GM18502 (cell line): ENCODE data around the gene HIGD1A.
A peak's percentile ranks its signal among the peaks of the same experiment; 100 is the strongest.

Experiments
- ATAC-seq: cut with Tn5 transposase; IDR thresholded peaks from one replicate; pipeline ENCODE4 v1.9.1; 2021; ENCODE audit warnings: mild to moderate bottlenecking; ENCODE audit not compliant: unreplicated experiment, poor library complexity

HIGD1A gene

GRCh38 chr3:42804106-42804830 lies at the start of gene HIGD1A:
HIGD1A (minus strand) TSS chr3:42804490; CDS start chr3:42794253, 10,237 bp downstream.
- peak; percentile 99 for ATAC-seq

- no peak for ATAC-seq
Measured at GRCh38 chr3:42853739-42854302, 49.5 kb upstream of the HIGD1A start.

- no peak for ATAC-seq
Measured at GRCh38 chr3:42853056-42853455, 48.8 kb upstream of the HIGD1A start.

- ATAC-seq = no peak
Measured at GRCh38 chr3:42852441-42852840, 48.2 kb upstream of the HIGD1A start.

- no peak for ATAC-seq
Measured at GRCh38 chr3:42851228-42851834, 47.0 kb upstream of the HIGD1A start.

GRCh38 chr3:42850263-42850662 lies 46.0 kb upstream of the HIGD1A start:
- ATAC-seq = no peak

GRCh38 chr3:42849017-42849416 lies 44.7 kb upstream of the HIGD1A start:
- no peak for ATAC-seq

- ATAC-seq = no peak
Measured at GRCh38 chr3:42847731-42848130, 43.4 kb upstream of the HIGD1A start.

GRCh38 chr3:42846685-42847522 lies 42.6 kb upstream of the HIGD1A start:
- ATAC-seq = peak; percentile 62

- ATAC-seq = no peak
Measured at GRCh38 chr3:42844815-42845214, 40.5 kb upstream of the HIGD1A start.

- no peak for ATAC-seq
Measured at GRCh38 chr3:42844412-42844713, 40.1 kb upstream of the HIGD1A start.

GRCh38 chr3:42843713-42844411 lies 39.6 kb upstream of the HIGD1A start:
- ATAC-seq = no peak

GRCh38 chr3:42841332-42841731 lies 37.0 kb upstream of the HIGD1A start:
- ATAC-seq = no peak

GRCh38 chr3:42839616-42840015 lies 35.3 kb upstream of the HIGD1A start:
- peak; percentile 90 for ATAC-seq

- ATAC-seq = no peak
Measured at GRCh38 chr3:42838571-42838970, 34.3 kb upstream of the HIGD1A start.

GRCh38 chr3:42836150-42837123 lies 32.1 kb upstream of the HIGD1A start:
- no peak for ATAC-seq

GRCh38 chr3:42831321-42831713 lies 27.0 kb upstream of the HIGD1A start:
- peak; percentile 58 for ATAC-seq

- ATAC-seq = no peak
Measured at GRCh38 chr3:42830437-42831320, 26.4 kb upstream of the HIGD1A start.
